Memory B cell (primary cell): Measurements from ENCODE around the gene FBXL16.

Experiments used
- ATAC-seq: fragments of 150-1000 bp; cut with Tn5 transposase; 2 replicates; pipeline ENCODE4 v1.10.0; 2021; ENCODE audit warnings: low read depth, mild to moderate bottlenecking, moderate library complexity
- DNase-seq, 2 donors: peaks; one replicate each; pipeline ENCODE4 v3.0.0; 2022; ENCODE audit warnings: low spot score in 2 of 2
- H3K27ac Mint-ChIP-seq: one replicate; pipeline ENCODE4 v1.8.0; 2022; ENCODE audit warnings: mild to moderate bottlenecking, moderate library complexity, mixed read lengths
- H3K27me3 Mint-ChIP-seq: one replicate; pipeline ENCODE4 v1.8.0; 2022; ENCODE audit warnings: mixed read lengths
- H3K36me3 Mint-ChIP-seq: one replicate; pipeline ENCODE4 v1.8.0; 2022; ENCODE audit warnings: mild to moderate bottlenecking, mixed read lengths
- H3K4me1 Mint-ChIP-seq: one replicate; pipeline ENCODE4 v1.8.0; 2022; ENCODE audit warnings: mixed read lengths
- H3K4me3 Mint-ChIP-seq: one replicate; pipeline ENCODE4 v1.8.0; 2022; ENCODE audit warnings: mild to moderate bottlenecking, moderate library complexity, mixed read lengths
- H3K9me3 Mint-ChIP-seq: one replicate; pipeline ENCODE4 v1.8.0; 2022; ENCODE audit warnings: mixed read lengths

The FBXL16 gene

DNA sequence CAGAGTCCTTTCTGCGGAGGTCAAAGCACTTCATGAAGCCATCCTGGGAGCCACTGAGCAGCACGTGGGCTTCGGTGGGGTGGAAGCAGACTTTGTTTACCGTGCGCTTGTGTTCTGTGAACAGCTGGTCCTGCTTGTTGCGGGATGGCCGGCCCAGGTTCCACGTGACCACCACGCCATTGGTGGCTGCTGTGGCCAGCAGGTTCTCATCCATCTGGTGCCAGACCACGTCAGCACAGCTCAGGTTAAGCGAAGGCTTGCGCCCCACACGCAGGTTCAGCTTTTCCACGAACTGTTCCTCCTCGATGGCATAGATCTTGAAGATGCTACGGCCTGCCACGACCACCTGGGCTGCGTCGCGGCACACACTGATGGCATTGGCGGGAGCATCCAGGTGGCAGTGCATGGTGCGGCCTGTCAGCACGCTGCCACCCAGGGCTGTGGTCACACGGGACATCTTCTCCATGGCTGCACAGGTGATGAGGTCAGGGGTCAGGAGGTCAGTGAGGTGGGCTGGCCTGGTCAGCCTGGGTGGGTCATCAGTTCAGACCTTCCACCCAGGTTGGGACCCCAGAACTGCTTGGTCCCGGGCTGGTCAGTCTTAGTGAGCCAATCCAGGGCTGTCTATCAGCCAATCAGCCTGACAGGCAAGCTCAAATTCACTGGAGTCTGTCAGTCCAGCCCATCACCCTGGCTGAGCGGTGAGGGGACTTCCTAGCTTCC, 16.3 kb downstream of the FBXL16 start:
- H3K36me3 Mint-ChIP-seq: no peaks in the 10 kb centered on the region
- peaks cover 20% of the 10 kb centered on the region for H3K4me1 Mint-ChIP-seq
- ATAC-seq (no peak), DNase-seq (no peak)
- peak overlapping the region; percentile 74 for H3K27ac Mint-ChIP-seq
- no peaks in the 10 kb centered on the region for H3K9me3 Mint-ChIP-seq
- peaks cover 2% of the 10 kb centered on the region for H3K27me3 Mint-ChIP-seq
- peak overlapping the region; percentile 86 for H3K4me3 Mint-ChIP-seq

DNA sequence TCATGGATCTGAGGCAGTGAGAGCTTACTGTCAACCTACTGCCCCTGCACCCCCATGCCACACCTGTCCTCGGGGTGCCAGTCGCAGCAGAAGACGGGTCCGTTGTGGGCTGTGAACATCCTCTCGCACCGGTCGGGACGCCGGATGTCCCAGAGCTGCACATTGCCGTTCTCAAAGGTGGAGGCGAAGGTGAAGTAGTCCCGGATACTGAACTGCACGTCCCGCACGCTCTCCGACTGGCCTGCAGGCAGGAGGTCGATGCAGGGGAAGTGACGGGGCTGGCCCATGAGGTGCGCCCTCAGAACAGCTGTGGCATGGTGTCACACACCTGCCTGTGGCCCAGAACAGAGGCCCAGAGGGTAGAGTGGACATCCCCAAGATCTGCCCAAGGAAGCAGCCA, 18.1 kb downstream of the FBXL16 start:
- Mint-ChIP-seq H3K9me3 (no peaks in the 10 kb centered on the region), H3K4me1 (peaks cover 17% of the 10 kb centered on the region), H3K27me3 (no peaks in the 10 kb centered on the region), H3K36me3 (peaks cover 2% of the 10 kb centered on the region), H3K4me3 (no peak overlapping the region), H3K27ac (no peak overlapping the region)
- no peak for DNase-seq
- ATAC-seq: no peak

GRCh38 chr16:686459-687260, 18.9 kb downstream of the FBXL16 start:
- Mint-ChIP-seq H3K27me3 (no peaks in the 10 kb centered on the region), H3K36me3 (peaks cover 4% of the 10 kb centered on the region), H3K4me3 (no peak overlapping the region)

GRCh38 chr16:685967-686366, 19.6 kb downstream of the FBXL16 start:
- DNase-seq: no peak
- Mint-ChIP-seq H3K36me3 (peaks cover 4% of the 10 kb centered on the region), H3K27me3 (no peaks in the 10 kb centered on the region), H3K4me1 (peaks cover 17% of the 10 kb centered on the region), H3K27ac (no peak overlapping the region), H3K4me3 (peak overlapping the region; percentile 58), H3K9me3 (no peaks in the 10 kb centered on the region)
- no peak for ATAC-seq

More at GRCh38 chr16:686459-687260, 18.9 kb downstream of the FBXL16 start:
- DNase-seq: no peak
- Mint-ChIP-seq H3K9me3 (no peaks in the 10 kb centered on the region), H3K4me1 (peaks cover 18% of the 10 kb centered on the region), H3K27ac (no peak overlapping the region)
- ATAC-seq: no peak

DNA sequence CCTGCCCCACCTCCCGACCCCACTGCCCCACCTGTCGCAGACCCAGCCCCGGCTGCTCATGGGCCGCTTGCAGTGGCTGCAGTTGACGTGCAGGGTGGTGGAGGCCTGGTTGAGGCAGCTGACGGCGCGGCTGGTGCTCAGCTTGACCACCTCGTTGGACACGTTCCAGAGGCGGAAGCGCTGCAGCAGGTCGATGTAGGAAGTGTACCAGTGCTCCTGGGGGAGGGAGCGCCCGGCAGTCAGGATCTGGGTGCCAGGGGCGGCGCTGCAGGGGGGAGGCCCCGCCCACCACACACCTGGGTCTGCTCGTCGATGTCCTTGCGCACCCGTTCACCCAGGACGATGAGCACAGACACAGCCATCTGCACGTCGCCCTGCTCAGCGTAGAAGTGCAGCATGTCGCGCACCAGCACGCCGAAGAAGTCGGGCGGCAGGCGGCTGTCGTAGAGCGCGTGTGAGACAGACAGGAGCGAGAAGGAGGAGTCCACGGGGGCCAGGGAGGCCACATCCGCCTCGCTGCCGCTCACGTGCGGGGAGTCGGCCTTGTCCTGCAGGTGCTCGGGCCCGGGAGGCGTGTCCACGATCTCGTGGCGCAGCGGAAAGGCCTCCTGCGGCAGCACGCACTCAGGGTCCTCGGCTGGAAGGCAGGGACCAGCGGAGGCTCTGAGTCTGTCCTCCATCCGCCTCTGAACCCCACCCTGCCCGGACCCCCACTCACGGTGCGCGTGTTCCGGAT, 20.5 kb downstream of the FBXL16 start:
- Mint-ChIP-seq H3K27ac (no peak overlapping the region), H3K4me3 (no peak overlapping the region), H3K36me3 (peaks cover 4% of the 10 kb centered on the region), H3K4me1 (peaks cover 13% of the 10 kb centered on the region), H3K9me3 (no peaks in the 10 kb centered on the region), H3K27me3 (no peaks in the 10 kb centered on the region)
- DNase-seq (no peak), ATAC-seq (no peak)

DNA sequence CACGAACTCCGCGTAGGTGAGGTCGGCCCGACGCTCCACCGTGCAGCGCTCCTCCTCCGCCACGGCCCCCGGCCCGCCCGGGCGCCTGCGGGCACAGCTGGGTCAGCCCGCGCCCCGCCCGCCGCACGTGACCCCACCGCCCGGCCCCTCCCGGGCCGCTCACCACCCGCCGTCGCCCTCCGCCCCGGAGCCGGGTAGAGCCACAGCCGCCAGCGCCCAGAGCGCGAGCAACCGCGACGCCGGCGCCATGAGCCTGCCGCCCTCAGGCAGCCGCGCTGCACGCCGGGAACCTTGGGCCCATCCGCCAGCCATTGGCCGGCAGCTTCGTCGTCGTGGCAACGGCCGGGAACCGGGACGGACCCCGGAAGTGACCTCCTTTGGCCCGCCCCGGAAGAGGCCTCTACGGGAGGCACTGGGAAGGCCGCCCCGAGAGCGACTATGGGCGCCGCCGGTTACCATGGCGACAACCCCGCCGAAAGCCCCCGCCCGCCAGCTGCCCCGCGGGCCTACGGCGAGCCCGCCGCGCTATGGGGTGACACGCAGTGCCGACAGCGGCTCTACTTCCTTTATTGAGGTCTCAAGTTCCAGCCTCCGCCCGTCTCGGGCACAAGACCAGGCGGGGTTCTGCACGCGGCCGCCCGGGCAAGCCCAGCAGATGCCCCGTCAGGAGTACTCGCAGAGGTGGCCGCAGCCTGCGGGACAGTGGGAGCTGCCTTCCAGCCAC, 21.4 kb downstream of the FBXL16 start, which contains the start of gene JMJD8:
TSS of gene JMJD8 (minus strand) at position 264 of the 724 bp plus-strand sequence. CDS start at position 249, 15 bp downstream.
- DNase-seq (peak; percentile 95 to 97), ATAC-seq (peak; percentile 78)
- peaks cover 4% of the 10 kb centered on the region for H3K36me3 Mint-ChIP-seq
- H3K27ac Mint-ChIP-seq: peak within 1 kb of the TSS; percentile 75
- no peaks in the 10 kb centered on the region for H3K9me3 Mint-ChIP-seq
- peak within 1 kb of the TSS; percentile 85 for H3K4me3 Mint-ChIP-seq
- H3K4me1 Mint-ChIP-seq: peaks cover 10% of the 10 kb centered on the region
- H3K27me3 Mint-ChIP-seq: no peaks in the 10 kb centered on the region

DNA sequence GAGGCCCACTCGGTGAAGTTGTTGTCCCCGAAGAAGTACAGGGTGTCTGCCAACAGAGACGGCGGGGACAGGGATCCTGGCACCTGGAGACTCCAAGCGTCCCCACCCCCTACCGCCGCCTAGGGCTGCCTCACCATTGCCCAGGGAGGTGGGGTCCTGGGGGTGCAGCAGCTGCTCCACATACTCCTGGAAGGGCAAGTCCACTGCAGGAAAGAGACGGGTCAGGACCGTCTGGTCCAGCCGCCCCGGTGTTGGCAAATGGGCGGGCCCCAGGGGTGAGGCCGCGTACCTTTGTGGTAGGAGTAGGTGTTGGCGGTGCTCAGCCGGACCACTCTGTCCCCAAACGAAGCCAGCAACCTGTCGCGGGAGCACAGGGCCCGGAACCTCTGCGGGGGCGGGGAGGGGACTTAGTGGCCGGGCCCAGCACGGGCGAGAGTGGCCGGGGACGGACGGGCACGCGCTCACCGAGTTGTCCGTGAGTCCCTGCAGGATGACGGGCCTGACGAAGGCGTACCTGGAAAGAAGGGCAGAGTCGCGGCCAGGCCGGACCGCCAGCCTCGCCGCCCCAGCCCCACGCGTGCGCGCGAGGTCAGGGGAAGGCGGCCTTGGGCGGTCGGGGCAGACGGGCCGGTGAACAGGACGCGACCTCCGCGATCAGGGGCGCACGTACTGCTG, 22.1 kb downstream of the FBXL16 start:
- Mint-ChIP-seq H3K4me3 (peak overlapping the region; percentile 77), H3K27me3 (no peaks in the 10 kb centered on the region), H3K36me3 (peaks cover 4% of the 10 kb centered on the region), H3K27ac (peak overlapping the region; percentile 75), H3K4me1 (peaks cover 9% of the 10 kb centered on the region), H3K9me3 (no peaks in the 10 kb centered on the region)
- DNase-seq (no peak), ATAC-seq (no peak)

- no peak for ATAC-seq
- no peaks in the 10 kb centered on the region for H3K9me3 Mint-ChIP-seq
- H3K36me3 Mint-ChIP-seq: peaks cover 4% of the 10 kb centered on the region
- peak overlapping the region; percentile 77 for H3K4me3 Mint-ChIP-seq
- H3K27me3 Mint-ChIP-seq: peaks cover 1% of the 10 kb centered on the region
- DNase-seq: no peak
- peaks cover 11% of the 10 kb centered on the region for H3K4me1 Mint-ChIP-seq
- H3K27ac Mint-ChIP-seq: no peak overlapping the region
Observed at GRCh38 chr16:682493-683395, 22.9 kb downstream of the FBXL16 start.

DNA sequence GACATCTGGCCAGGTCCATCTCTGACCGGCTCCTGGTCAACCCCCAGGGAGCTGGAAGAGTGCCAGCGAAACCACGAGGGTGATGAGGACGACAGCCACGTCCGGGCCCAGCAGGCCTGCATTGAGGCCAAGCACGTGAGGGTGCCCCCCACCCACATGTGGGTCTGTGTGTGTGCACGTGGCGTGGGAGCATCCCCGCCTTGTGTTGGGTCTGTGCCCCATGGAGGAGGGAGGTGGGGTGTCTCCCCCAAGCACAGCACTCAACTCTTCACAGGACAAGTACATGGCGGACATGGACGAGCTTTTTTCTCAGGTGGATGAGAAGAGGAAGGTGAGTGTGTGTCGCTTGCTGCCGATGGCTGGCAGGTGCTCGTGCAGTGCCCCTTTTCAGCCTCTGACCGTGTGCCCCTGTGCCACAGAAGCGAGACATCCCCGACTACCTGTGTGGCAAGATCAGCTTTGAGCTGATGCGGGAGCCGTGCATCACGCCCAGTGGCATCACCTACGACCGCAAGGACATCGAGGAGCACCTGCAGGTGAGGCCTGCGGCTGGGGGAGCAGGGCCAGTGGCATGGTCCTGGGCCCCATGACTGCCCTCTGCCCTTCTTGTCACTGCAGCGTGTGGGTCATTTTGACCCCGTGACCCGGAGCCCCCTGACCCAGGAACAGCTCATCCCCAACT, 23.7 kb downstream of the FBXL16 start:
- no peaks in the 10 kb centered on the region for H3K9me3 Mint-ChIP-seq

DNA sequence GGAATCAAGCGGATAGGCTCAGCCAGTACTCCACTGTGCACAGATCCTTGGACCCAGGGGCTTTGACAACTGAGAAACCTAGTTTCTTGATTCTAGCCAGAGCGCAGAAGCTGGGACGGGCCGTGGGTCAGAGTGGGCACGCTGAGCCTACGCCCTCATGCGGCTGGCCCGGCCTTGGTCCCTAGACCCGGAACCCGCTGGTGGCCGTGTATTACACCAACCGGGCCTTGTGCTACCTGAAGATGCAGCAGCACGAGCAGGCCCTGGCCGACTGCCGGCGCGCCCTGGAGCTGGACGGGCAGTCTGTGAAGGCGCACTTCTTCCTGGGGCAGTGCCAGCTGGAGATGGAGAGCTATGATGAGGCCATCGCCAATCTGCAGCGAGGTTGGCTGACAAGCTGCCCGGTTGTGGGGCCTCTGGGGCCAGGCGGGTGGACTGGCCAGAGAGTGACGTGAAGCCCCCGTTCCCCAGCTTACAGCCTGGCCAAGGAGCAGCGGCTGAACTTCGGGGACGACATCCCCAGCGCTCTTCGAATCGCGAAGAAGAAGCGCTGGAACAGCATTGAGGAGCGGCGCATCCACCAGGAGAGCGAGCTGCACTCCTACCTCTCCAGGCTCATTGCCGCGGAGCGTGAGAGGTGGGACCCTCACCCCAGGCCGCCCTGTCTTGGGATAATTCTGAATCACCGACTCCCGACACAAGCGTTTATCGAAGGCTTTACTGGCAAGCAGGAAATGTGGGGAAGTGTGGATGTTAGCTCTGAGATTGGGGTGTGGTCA, 24.4 kb downstream of the FBXL16 start:
- Mint-ChIP-seq H3K27ac (no peak overlapping the region), H3K36me3 (peaks cover 4% of the 10 kb centered on the region), H3K27me3 (peaks cover 1% of the 10 kb centered on the region), H3K9me3 (no peaks in the 10 kb centered on the region), H3K4me1 (peaks cover 11% of the 10 kb centered on the region), H3K4me3 (peak overlapping the region; percentile 63)
- ATAC-seq (no peak), DNase-seq (no peak)

More for the DNA sequence above, 23.7 kb downstream of the FBXL16 start:
- no peak overlapping the region for H3K27ac Mint-ChIP-seq
- peaks cover 1% of the 10 kb centered on the region for H3K27me3 Mint-ChIP-seq
- H3K36me3 Mint-ChIP-seq: peaks cover 4% of the 10 kb centered on the region
- H3K4me1 Mint-ChIP-seq: peaks cover 11% of the 10 kb centered on the region
- H3K4me3 Mint-ChIP-seq: peak overlapping the region; percentile 63
- DNase-seq: no peak
- no peak for ATAC-seq

DNA sequence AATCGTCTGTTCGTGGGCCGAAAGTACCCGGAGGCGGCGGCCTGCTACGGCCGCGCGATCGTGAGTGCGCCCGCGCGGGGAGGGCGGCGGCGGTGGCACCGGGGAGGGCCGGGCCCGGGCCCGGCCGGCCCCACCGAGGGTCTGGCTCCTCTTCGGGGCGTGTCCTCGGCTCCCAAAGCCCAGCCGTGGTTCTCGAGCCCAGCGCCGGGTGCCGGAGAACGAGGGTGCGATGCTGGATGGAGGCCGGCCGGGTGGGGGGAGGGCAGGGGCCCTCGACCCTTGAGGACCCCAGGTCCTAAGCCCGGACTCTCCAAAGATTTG, 25.0 kb downstream of the FBXL16 start:
- no peak for ATAC-seq
- peaks cover 4% of the 10 kb centered on the region for H3K36me3 Mint-ChIP-seq

More for the DNA sequence above, 25.0 kb downstream of the FBXL16 start:
- H3K27ac Mint-ChIP-seq: no peak overlapping the region
- H3K4me1 Mint-ChIP-seq: peaks cover 11% of the 10 kb centered on the region
- peaks cover 1% of the 10 kb centered on the region for H3K27me3 Mint-ChIP-seq
- peak overlapping the region; percentile 73 for H3K4me3 Mint-ChIP-seq
- no peaks in the 10 kb centered on the region for H3K9me3 Mint-ChIP-seq
- DNase-seq: no peak
